NCI-H1105 (cell line): Measurements from ENCODE around the gene LINGO1.

Source experiments
- DNase-seq: peaks from one replicate; lab custom pipeline; 2025; lab: John Stamatoyannopoulos, UW

LINGO1 gene

GRCh38 chr15:77633134-77633912 lies 611 bp upstream of the LINGO1 start:
- DNase-seq = peak; percentile 56

- DNase-seq = no peak
These were observed 773 bp downstream of the LINGO1 start for GRCh38 chr15:77631745-77632533.

- no peak for DNase-seq
These were observed 1.6 kb downstream of the LINGO1 start for GRCh38 chr15:77630956-77631744.

- DNase-seq = no peak
These were observed 2.7 kb downstream of the LINGO1 start for GRCh38 chr15:77630056-77630455.

GRCh38 chr15:77629070-77630030 lies 3.4 kb downstream of the LINGO1 start:
- DNase-seq = no peak

GRCh38 chr15:77628010-77628409 lies 4.7 kb downstream of the LINGO1 start:
- no peak for DNase-seq

GRCh38 chr15:77627581-77627980 lies 5.1 kb downstream of the LINGO1 start:
- DNase-seq = no peak

- DNase-seq = no peak
These were observed 5.6 kb downstream of the LINGO1 start for GRCh38 chr15:77627067-77627466.

GRCh38 chr15:77626002-77626401 lies 6.7 kb downstream of the LINGO1 start:
- DNase-seq = no peak

GRCh38 chr15:77625376-77625775 lies 7.3 kb downstream of the LINGO1 start:
- no peak for DNase-seq

- no peak for DNase-seq
These were observed 7.8 kb downstream of the LINGO1 start for GRCh38 chr15:77624868-77625267.

GRCh38 chr15:77623755-77624524 lies 8.8 kb downstream of the LINGO1 start:
- DNase-seq = no peak

GRCh38 chr15:77622934-77623754 lies 9.6 kb downstream of the LINGO1 start:
- no peak for DNase-seq

- no peak for DNase-seq
These were observed 10.3 kb downstream of the LINGO1 start for GRCh38 chr15:77622209-77622933.

GRCh38 chr15:77621847-77622208 lies 10.9 kb downstream of the LINGO1 start:
- DNase-seq = no peak

- DNase-seq = no peak
These were observed 11.6 kb downstream of the LINGO1 start for GRCh38 chr15:77620960-77621647.

- no peak for DNase-seq
These were observed 12.4 kb downstream of the LINGO1 start for GRCh38 chr15:77620297-77620696.

GRCh38 chr15:77619883-77620282 lies 12.8 kb downstream of the LINGO1 start:
- DNase-seq = no peak
